OCI-LY3 (cell line): Measurements from ENCODE around the gene METTL2B.
A peak's percentile ranks its signal among the peaks of the same experiment; 100 is the strongest.

Experiments used
- H2AFZ ChIP-seq: fragments of 200-600, 300-600 bp; shearing (Covaris generic); 2 replicates; pipeline ENCODE4 v1.6.0; 2014; ENCODE audit warnings: antibody characterized with exemption, low read depth, low read length
- H3K27ac ChIP-seq: fragments of 200-600, 300-600 bp; sonication (generic); 2 replicates; pipeline ENCODE4 v1.5.1; 2014; ENCODE audit warnings: mild to moderate bottlenecking, low read length, moderate library complexity, mixed read lengths
- H3K27me3 ChIP-seq: fragments of 200-600, 300-600 bp; sonication (generic); 2 replicates; pipeline ENCODE4 v1.6.1; 2014; ENCODE audit warnings: low read depth, low read length, mixed read lengths
- H3K36me3 ChIP-seq: fragments of 200-600, 300-600 bp; sonication (generic); replicated peaks from 2 replicates; pipeline ENCODE3; 2014; ENCODE audit warnings: low read depth, low read length, mixed read lengths
- H3K4me1 ChIP-seq: fragments of 300-600, 200-600 bp; sonication (generic); 2 replicates; pipeline ENCODE4 v1.6.1; 2014; ENCODE audit warnings: low read length, mixed read lengths
- H3K4me2 ChIP-seq: fragments of 200-600, 300-600 bp; sonication (generic); 2 replicates; pipeline ENCODE4 v1.6.1; 2014; ENCODE audit warnings: low read length, mixed read lengths
- H3K4me3 ChIP-seq: fragments of 300-600, 200-600 bp; sonication (generic); 2 replicates; pipeline ENCODE4 v1.5.1; 2014; ENCODE audit warnings: antibody characterized with exemption, mild to moderate bottlenecking, low read length, moderate library complexity
- H3K79me2 ChIP-seq: fragments of 300-600, 200-600 bp; shearing (Covaris generic); 2 replicates; pipeline ENCODE4 v1.6.1; 2014; ENCODE audit warnings: mild to moderate bottlenecking, low read length, mixed read lengths
- H3K9ac ChIP-seq: fragments of 300-600, 200-600 bp; shearing (Covaris generic); 2 replicates; pipeline ENCODE4 v1.6.0; 2014; ENCODE audit warnings: mild to moderate bottlenecking, low read length, moderate library complexity
- H3K9me3 ChIP-seq: fragments of 200-600, 300-600 bp; shearing (Covaris generic); 2 replicates; pipeline ENCODE4 v1.6.1; 2014; ENCODE audit warnings: low read length, mixed read lengths; ENCODE audit not compliant: insufficient read depth
- H4K20me1 ChIP-seq: fragments of 200-600, 300-600 bp; sonication (generic); 2 replicates; pipeline ENCODE4 v1.6.1; 2016; ENCODE audit warnings: low read length, mixed read lengths; ENCODE audit not compliant: insufficient read depth
- EZH2phosphoT487 ChIP-seq: fragments of 200-600 bp; shearing (Covaris generic); IDR thresholded peaks from 2 replicates; pipeline ENCODE4 v1.6.1; 2018; ENCODE audit warnings: antibody characterized with exemption, mixed run types, low read depth
- TF ChIP-seq, protein P1 (sequence below): fragments of 200-600, 300-600 bp; sonication (generic); IDR thresholded peaks from 2 replicates; pipeline ENCODE4 v1.5.1; 2014; ENCODE audit warnings: antibody characterized with exemption, low read length, low read depth

Gene METTL2B

DNA sequence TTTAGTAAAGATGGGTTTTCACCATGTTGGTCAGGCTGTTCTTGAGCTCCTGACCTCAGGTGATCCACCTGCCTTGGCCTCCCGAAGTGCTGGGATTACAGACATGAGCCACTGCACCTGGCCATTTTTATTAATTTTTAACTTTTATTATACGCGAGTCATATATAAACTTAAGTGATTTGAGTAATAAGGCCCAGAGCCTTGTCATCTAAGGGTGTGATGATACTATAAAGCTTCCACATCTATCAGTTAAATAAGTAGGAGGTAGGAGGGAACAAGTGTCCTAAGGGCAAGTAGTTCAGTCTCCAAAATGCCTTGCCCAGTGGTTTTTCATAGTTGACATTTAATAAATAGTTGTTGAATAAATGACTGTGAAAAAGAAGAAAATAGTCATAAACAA lies 34.2 kb upstream of the METTL2B start:
- 0 out of 2 replicates have a peak overlapping the region, but pooled peaks have one; percentile 2 for H3K4me3 ChIP-seq
- H3K4me1 ChIP-seq = peaks cover 63% of the 10 kb centered on the region
- no peaks in the 10 kb centered on the region for H3K27me3 ChIP-seq
- no peaks in the 10 kb centered on the region for H3K79me2 ChIP-seq
- peak overlapping the region; percentile 44; the same call in 1 of the 2 replicates for H3K4me2 ChIP-seq
- H3K9me3 ChIP-seq = no peaks in the 10 kb centered on the region
- H4K20me1 ChIP-seq = no peaks in the 10 kb centered on the region
- H3K27ac ChIP-seq = peak overlapping the region; percentile 36
- H3K9ac ChIP-seq = no peak overlapping the region
- no peak overlapping the region for H2AFZ ChIP-seq
- no peaks in the 10 kb centered on the region for H3K36me3 ChIP-seq
- TF ChIP-seq, protein P1, sequence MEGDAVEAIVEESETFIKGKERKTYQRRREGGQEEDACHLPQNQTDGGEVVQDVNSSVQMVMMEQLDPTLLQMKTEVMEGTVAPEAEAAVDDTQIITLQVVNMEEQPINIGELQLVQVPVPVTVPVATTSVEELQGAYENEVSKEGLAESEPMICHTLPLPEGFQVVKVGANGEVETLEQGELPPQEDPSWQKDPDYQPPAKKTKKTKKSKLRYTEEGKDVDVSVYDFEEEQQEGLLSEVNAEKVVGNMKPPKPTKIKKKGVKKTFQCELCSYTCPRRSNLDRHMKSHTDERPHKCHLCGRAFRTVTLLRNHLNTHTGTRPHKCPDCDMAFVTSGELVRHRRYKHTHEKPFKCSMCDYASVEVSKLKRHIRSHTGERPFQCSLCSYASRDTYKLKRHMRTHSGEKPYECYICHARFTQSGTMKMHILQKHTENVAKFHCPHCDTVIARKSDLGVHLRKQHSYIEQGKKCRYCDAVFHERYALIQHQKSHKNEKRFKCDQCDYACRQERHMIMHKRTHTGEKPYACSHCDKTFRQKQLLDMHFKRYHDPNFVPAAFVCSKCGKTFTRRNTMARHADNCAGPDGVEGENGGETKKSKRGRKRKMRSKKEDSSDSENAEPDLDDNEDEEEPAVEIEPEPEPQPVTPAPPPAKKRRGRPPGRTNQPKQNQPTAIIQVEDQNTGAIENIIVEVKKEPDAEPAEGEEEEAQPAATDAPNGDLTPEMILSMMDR = no peak
- TF ChIP-seq EZH2phosphoT487 = no peak

DNA sequence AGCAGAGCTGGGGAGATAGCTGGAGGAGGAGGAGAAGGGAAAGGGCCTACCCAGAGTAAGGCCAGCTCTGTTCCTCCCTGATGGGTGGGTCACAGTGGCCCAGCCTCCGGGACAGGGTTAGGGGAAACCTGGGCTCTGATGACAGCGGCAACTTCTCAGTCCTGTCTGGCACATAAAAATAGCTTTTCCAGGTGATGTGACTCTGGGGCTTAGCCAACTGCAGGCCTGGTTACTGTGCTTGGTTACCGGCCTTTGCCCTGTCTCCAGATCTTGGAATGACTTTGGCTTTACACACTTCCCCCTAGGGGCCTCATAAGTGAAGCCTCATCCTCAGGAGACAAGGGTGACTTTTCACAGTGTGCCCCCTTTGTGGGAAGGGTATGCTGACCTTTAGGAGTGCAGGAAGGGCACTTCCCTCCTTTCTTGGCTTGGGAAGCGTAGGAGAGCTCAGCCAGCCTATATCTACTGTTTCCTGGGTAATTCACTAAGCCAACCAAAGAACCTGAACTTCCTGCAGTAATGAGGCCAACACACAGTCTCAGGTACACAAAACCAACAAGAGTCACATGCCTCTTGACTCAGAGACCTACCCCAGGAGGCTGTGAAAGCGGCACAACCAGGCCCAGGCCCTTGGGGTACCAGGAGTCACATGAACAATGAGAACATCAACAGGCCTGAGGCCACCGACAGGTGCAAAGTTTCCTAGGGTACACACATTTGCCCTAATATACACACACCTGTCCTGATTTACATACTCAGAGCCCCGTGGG lies 32.5 kb upstream of the METTL2B start:
- Histone ChIP-seq H3K4me2 (peak overlapping the region; percentile 77), H3K4me1 (peaks cover 46% of the 10 kb centered on the region), H3K27me3 (no peaks in the 10 kb centered on the region), H2AFZ (peak overlapping the region; percentile 79), H3K27ac (peak overlapping the region; percentile 73), H4K20me1 (no peaks in the 10 kb centered on the region), H3K36me3 (no peaks in the 10 kb centered on the region), H3K9ac (peak overlapping the region; percentile 54), H3K79me2 (no peaks in the 10 kb centered on the region), H3K4me3 (peak overlapping the region; percentile 48), H3K9me3 (no peaks in the 10 kb centered on the region)
- TF ChIP-seq EZH2phosphoT487 = no peak
- TF ChIP-seq, protein P1 = no peak

DNA sequence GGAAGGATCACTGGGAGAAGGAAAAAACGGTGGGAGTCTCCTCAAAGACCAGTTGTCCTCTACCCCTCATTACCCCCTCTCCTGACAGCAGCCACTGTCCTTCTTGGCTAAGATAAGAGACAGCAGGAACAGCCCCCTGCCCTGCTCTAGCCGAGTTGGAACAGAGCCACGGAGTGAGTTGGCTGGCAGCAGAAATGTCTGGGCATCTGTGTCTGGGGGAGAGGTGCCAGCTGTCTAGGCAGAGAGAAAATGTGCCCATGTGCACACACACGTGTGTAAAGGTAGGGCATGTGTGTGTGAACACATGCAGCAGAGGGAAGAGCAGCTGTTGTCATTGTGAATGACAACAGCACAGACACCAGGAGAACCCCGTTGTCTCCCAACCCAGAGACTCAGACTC lies 30.2 kb upstream of the METTL2B start:
- Histone ChIP-seq H3K9ac (no peak overlapping the region), H3K9me3 (no peaks in the 10 kb centered on the region), H3K4me3 (no peak overlapping the region), H4K20me1 (no peaks in the 10 kb centered on the region), H3K79me2 (no peaks in the 10 kb centered on the region), H3K4me1 (peaks cover 45% of the 10 kb centered on the region), H3K36me3 (no peaks in the 10 kb centered on the region), H2AFZ (no peak overlapping the region), H3K4me2 (no peak overlapping the region), H3K27ac (no peak overlapping the region), H3K27me3 (no peaks in the 10 kb centered on the region)
- TF ChIP-seq, protein P1 = no peak
- no peak for TF ChIP-seq EZH2phosphoT487

DNA sequence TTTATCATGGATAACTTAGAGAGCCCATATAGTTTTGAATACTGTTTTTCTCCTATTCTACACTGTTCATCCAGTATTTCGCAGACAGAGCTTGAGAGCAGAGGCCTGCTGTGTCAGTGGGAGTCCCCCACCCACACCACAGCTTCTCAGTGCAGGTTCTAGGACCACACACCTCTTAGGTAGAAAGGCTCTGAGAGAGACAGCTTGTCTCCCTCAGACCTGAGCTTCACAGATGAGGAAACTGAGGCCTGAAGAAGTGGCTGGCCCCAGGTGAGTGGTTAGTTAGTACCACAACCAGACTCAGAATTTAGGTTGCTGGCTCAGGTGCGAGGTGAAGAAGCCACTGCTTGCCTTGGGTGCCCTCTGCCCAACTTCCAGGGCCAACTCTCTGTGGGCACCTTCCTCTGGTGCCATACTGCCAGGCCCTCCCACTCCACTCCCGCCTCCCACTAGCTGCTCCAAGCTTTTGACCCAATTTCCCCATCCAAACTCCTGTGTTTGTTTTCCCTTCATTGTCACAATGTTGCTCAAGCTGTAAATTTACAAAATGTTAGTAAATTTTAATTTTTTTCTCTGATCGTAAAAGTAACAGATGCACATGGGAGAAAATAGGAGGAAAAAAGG lies 28.5 kb upstream of the METTL2B start:
- H3K4me1 ChIP-seq = peaks cover 40% of the 10 kb centered on the region
- no peaks in the 10 kb centered on the region for H3K27me3 ChIP-seq
- H3K4me2 ChIP-seq = no peak overlapping the region
- no peak overlapping the region for H3K4me3 ChIP-seq
- H3K79me2 ChIP-seq = no peaks in the 10 kb centered on the region
- H4K20me1 ChIP-seq = no peaks in the 10 kb centered on the region
- H3K36me3 ChIP-seq = no peaks in the 10 kb centered on the region
- no peaks in the 10 kb centered on the region for H3K9me3 ChIP-seq
- no peak overlapping the region for H2AFZ ChIP-seq
- no peak overlapping the region for H3K27ac ChIP-seq
- TF ChIP-seq, protein P1 = no peak
- TF ChIP-seq EZH2phosphoT487 = no peak
- no peak overlapping the region for H3K9ac ChIP-seq
